Neural crest cell (in vitro differentiated cells): ENCODE results near the gene SRRM3. TPM values are rescaled to one million over a fixed set of nuclear protein-coding genes. Genes with fewer than 3 reads are reported as not detected.

Experiments
- DNase-seq: peaks from one replicate; pipeline ENCODE4 v3.0.0; 2021; ENCODE audit warnings: low read depth, mixed read lengths, low spot score
- H3K27ac Mint-ChIP-seq: one replicate; pipeline ENCODE4 v1.8.0; 2021; ENCODE audit warnings: mild to moderate bottlenecking, mixed read lengths; ENCODE audit not compliant: unreplicated experiment
- H3K27me3 Mint-ChIP-seq: 2 replicates; pipeline ENCODE4 v1.8.0; 2021; ENCODE audit warnings: low read depth, mild to moderate bottlenecking, mixed read lengths
- H3K36me3 Mint-ChIP-seq: 2 replicates; pipeline ENCODE4 v1.8.0; 2021; ENCODE audit warnings: low read depth, mild to moderate bottlenecking, mixed read lengths
- H3K4me1 Mint-ChIP-seq: 2 replicates; pipeline ENCODE4 v1.8.0; 2021; ENCODE audit warnings: mixed read lengths
- H3K4me3 Mint-ChIP-seq: one replicate; pipeline ENCODE4 v1.8.0; 2021; ENCODE audit warnings: mild to moderate bottlenecking, mixed read lengths
- H3K9me3 Mint-ChIP-seq: 2 replicates; pipeline ENCODE4 v1.8.0; 2021; ENCODE audit warnings: mixed read lengths
- total RNA-seq: library from RNA; stranded (reverse); gene quantifications from 2 replicates; pipeline ENCODE4 v1.2.1, GENCODE V29; 2021
- TF ChIP-seq, protein P1 (sequence below): fragments of 200-600 bp; sonication (generic); conservative IDR thresholded peaks from 2 replicates; pipeline ENCODE4 v1.5.0; 2021; ENCODE audit warnings: antibody characterized with exemption, mild to moderate bottlenecking

The SRRM3 gene
- total RNA-seq, 1 donor from 2014 or later: 4.9 TPM

DNA sequence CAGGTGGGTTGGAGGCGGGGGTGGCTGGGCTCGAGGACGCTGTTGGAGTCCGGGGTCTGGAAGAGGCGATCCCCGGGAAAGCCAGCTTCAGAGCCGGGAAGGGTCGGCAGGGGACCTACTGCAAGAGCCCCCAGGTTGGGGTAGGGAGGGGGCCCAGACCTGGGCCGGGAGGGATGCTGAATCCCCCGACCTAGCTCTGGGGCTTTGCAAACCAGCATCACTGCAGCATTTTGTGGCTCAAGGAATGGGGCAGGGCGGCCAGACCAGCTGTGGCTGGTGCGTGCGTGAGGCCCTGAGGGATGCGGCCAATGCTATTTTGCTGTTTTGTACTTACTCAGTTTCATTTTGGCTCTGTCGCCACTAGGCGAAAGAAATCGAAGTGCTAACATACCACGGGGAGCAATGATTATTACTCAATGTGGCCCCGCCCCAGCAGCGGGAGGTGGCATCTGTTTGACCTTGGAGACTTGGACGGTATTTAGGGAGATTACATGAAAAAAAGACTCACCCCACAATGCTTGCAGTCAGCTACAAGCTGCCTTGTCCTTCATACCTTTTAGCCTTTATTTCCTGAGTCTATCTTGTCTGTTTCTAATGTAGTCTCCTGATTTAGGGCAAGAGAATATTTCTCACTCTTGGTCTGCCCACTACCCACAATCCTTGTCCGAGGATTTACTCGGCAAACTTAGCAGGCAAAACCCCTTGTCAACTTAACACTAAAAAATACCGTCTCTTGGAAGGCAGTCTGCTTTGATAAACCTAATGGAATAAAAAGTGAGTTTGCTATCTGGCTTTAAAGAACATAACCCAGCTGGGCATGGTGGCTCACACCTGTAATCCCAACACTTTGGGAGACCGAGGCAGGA, 117.0 kb downstream of the SRRM3 start:
- Mint-ChIP-seq H3K4me1 (peaks cover 26% of the 10 kb centered on the region), H3K27ac (peak overlapping the region; percentile 89), H3K9me3 (no peaks in the 10 kb centered on the region), H3K36me3 (no peaks in the 10 kb centered on the region), H3K4me3 (peak overlapping the region; percentile 80), H3K27me3 (no peaks in the 10 kb centered on the region)
- TF ChIP-seq, protein P1, sequence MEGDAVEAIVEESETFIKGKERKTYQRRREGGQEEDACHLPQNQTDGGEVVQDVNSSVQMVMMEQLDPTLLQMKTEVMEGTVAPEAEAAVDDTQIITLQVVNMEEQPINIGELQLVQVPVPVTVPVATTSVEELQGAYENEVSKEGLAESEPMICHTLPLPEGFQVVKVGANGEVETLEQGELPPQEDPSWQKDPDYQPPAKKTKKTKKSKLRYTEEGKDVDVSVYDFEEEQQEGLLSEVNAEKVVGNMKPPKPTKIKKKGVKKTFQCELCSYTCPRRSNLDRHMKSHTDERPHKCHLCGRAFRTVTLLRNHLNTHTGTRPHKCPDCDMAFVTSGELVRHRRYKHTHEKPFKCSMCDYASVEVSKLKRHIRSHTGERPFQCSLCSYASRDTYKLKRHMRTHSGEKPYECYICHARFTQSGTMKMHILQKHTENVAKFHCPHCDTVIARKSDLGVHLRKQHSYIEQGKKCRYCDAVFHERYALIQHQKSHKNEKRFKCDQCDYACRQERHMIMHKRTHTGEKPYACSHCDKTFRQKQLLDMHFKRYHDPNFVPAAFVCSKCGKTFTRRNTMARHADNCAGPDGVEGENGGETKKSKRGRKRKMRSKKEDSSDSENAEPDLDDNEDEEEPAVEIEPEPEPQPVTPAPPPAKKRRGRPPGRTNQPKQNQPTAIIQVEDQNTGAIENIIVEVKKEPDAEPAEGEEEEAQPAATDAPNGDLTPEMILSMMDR: peak; percentile 54
- DNase-seq: peak; percentile 40

DNA sequence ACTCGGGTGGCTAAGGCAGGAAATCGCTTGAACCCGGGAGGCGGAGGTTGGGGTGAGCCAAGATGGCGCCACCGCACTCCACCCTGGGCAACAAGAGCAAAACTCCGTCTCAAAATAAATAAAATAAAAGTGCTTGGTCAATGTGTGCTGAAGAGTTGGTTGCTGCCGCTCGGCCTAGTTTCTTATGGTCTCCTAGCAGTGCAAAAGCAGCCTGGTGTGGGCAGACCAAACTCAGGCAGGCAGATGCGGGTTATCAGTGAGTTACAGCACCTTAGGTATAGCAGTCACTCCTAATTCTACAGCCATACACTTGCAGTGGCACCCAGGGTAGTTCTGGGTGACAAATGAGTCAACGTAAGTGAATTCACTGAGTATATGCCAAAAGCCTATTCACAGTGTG, 123.4 kb downstream of the SRRM3 start:
- H3K36me3 Mint-ChIP-seq: peaks cover 15% of the 10 kb centered on the region

DNA sequence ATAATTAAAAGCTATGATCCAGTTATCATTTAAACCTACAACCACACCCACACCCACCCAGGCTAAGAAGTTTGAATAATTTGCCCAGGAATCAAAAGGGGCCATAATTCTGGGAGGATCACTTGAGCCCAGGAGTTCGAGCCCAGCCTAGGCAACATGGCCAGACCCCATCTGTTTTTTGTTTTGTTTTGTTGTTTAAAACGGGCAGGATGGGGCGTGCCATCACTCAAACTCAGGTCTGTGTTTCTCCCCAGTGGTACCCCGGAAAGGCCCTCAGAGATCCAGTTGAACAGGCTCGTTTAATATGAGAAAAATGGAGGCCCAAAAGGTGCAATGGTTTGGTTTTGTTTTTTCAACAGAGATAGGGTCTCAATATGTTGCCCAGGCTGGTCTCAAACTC, 124.1 kb downstream of the SRRM3 start:
- no peaks in the 10 kb centered on the region for H3K27me3 Mint-ChIP-seq
- H3K36me3 Mint-ChIP-seq: peaks cover 20% of the 10 kb centered on the region
- TF ChIP-seq, protein P1: no peak
- H3K9me3 Mint-ChIP-seq: no peaks in the 10 kb centered on the region
- peaks cover 9% of the 10 kb centered on the region for H3K4me1 Mint-ChIP-seq
- no peak overlapping the region for H3K4me3 Mint-ChIP-seq
- DNase-seq: no peak
- H3K27ac Mint-ChIP-seq: no peak overlapping the region

More for the DNA sequence above, 123.4 kb downstream of the SRRM3 start:
- Mint-ChIP-seq H3K9me3 (no peaks in the 10 kb centered on the region), H3K27ac (no peak overlapping the region), H3K4me3 (no peak overlapping the region), H3K27me3 (no peaks in the 10 kb centered on the region), H3K4me1 (peaks cover 4% of the 10 kb centered on the region)
- DNase-seq: no peak
- TF ChIP-seq, protein P1: no peak

DNA sequence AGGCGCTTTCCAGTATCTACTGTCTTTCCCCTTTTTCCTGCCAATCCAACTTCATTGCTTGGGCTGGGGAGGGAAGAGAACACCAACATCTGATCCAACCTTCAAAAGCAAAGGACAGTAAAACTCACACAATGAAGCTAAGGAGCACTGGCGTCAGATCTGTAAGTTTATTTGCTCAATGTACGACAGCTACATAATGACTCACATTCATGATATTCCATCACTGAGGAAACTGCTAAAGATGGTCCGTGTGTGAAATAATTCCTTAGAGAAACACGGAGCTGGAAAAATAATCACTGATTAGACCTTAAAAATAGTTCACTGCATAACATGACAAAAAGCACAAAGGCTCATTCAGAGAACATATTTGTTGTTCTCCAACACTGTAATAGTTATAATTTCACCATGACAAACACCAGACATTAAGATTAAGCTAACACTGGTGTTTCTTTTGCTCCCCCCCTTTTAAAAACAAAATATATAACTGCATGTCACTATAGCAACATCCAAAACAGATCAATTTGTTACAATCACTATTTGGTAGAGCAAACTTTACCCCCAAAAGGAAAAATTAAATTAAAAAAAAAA, 125.0 kb downstream of the SRRM3 start:
- Mint-ChIP-seq H3K4me1 (peaks cover 11% of the 10 kb centered on the region), H3K4me3 (no peak overlapping the region), H3K36me3 (peaks cover 20% of the 10 kb centered on the region), H3K27ac (no peak overlapping the region), H3K27me3 (no peaks in the 10 kb centered on the region), H3K9me3 (no peaks in the 10 kb centered on the region)
- no peak for DNase-seq
- TF ChIP-seq, protein P1: no peak

DNA sequence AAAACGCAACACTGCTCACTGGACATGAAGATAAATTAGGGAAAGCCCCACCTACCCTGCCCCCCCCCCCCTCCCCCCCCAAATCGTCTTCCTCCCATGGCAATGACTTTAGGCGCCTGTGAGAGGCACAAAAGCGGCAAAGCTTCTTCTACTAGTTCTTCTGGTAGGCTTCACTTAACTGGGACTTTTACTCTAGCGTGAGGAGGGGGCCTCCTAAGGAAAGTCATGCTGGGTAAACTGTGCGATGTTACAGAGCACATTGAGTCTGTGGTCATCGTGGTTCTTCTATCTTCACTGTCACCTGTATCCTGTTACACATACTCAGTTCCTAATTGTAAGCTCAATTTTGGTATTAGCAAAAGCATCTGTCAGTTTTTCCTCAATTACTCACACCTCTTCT, 125.9 kb downstream of the SRRM3 start:
- TF ChIP-seq, protein P1: no peak
- H3K36me3 Mint-ChIP-seq: peaks cover 20% of the 10 kb centered on the region
- H3K4me3 Mint-ChIP-seq: no peak overlapping the region
- H3K27ac Mint-ChIP-seq: no peak overlapping the region
- no peaks in the 10 kb centered on the region for H3K9me3 Mint-ChIP-seq
- H3K27me3 Mint-ChIP-seq: no peaks in the 10 kb centered on the region
- no peak for DNase-seq
- H3K4me1 Mint-ChIP-seq: peaks cover 17% of the 10 kb centered on the region
